ENCODE data around the gene SLC25A21.

Gene SLC25A21

GRCh38 chr14:36724162-36724561, 448.2 kb downstream of the SLC25A21 start:
- no peak for DNase-seq (ENCODE audit: low read depth)
- no peak for TF ChIP-seq CTCF (IDR thresholded peaks at IDR 0.05; ENCODE audit: low read depth, low read length, missing control alignments)
- H3K4me3 ChIP-seq (ENCODE audit: low read depth, low read length): no peak overlapping the region
- in situ Hi-C loops (cut with HindIII; ENCODE audit: low sequenced_read_pairs): no loop called here

GRCh38 chr14:36723530-36723929, 448.9 kb downstream of the SLC25A21 start:
- DNase-seq (ENCODE audit: low read depth): no peak
- no peak overlapping the region for H3K4me3 ChIP-seq (ENCODE audit: low read depth, low read length)
- no peak for TF ChIP-seq CTCF (IDR thresholded peaks at IDR 0.05; ENCODE audit: low read depth, low read length, missing control alignments)
- in situ Hi-C loops (cut with HindIII; ENCODE audit: low sequenced_read_pairs): no loop called here

DNA sequence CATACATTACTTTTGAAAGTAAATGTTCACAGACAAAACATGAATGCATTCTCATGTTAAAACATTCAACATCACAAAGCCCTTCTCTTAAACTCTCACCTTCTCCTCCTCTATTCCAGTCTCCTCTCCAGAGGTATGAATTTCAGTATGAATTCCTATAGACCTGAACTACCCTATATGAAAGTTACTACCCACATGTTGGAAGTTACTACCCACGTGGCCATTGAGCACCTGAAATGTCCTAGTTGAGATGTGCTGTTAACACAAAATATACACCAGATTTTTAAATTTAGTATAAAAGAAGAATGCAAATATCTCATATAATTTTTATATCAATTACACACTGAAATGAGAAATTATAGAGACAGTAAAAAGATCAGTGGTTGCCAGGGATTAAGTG, 450.5 kb downstream of the SLC25A21 start:
- no peak overlapping the region for H3K4me3 ChIP-seq (ENCODE audit: low read depth, low read length)
- no peak for DNase-seq (ENCODE audit: low read depth)
- no peak for TF ChIP-seq CTCF (IDR thresholded peaks at IDR 0.05; ENCODE audit: low read depth, low read length, missing control alignments)
- in situ Hi-C loops (cut with HindIII; ENCODE audit: low sequenced_read_pairs): no loop called here

- no peak overlapping the region for H3K4me3 ChIP-seq (ENCODE audit: low read depth, low read length)
- in situ Hi-C loops (cut with HindIII; ENCODE audit: low sequenced_read_pairs): no loop called here
- no peak for DNase-seq (ENCODE audit: low read depth)
- TF ChIP-seq CTCF (IDR thresholded peaks at IDR 0.05; ENCODE audit: low read depth, low read length, missing control alignments): no peak
These were observed 451.7 kb downstream of the SLC25A21 start for GRCh38 chr14:36720657-36721056.

DNA sequence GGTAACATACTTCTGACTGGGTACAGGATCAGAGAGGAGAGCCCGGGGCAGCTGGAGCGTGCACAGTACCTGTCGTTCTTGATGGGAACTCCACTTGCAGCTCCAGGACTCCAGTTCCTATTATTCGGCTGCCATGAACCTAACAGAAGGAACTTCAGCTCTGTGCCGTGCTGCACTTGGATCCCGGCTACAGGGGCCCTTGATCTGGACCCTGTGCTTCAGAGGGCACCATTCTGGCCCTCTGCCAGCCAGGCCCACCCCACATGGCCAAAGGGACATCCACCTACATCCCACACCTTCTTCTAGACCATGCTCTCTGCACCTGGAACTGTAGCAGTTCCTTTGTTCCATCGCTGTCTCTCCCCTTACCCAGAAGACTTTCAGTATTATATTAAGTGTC, 452.6 kb downstream of the SLC25A21 start:
- in situ Hi-C loops (cut with HindIII; ENCODE audit: low sequenced_read_pairs): no loop called here
- no peak for TF ChIP-seq CTCF (IDR thresholded peaks at IDR 0.05; ENCODE audit: low read depth, low read length, missing control alignments)
- DNase-seq (ENCODE audit: low read depth): no peak
- H3K4me3 ChIP-seq (ENCODE audit: low read depth, low read length): no peak overlapping the region

GRCh38 chr14:36718216-36718615, 454.2 kb downstream of the SLC25A21 start:
- no peak for DNase-seq (ENCODE audit: low read depth)
- in situ Hi-C loops (cut with HindIII; ENCODE audit: low sequenced_read_pairs): no loop called here
- TF ChIP-seq CTCF (IDR thresholded peaks at IDR 0.05; ENCODE audit: low read depth, low read length, missing control alignments): no peak
- H3K4me3 ChIP-seq (ENCODE audit: low read depth, low read length): no peak overlapping the region

GRCh38 chr14:36717363-36717762, 455.0 kb downstream of the SLC25A21 start:
- DNase-seq (ENCODE audit: low read depth): no peak
- H3K4me3 ChIP-seq (ENCODE audit: low read depth, low read length): no peak overlapping the region
- no peak for TF ChIP-seq CTCF (IDR thresholded peaks at IDR 0.05; ENCODE audit: low read depth, low read length, missing control alignments)
- in situ Hi-C loops (cut with HindIII; ENCODE audit: low sequenced_read_pairs): no loop called here

Measured in astrocyte of the cerebellum (primary cell).